GM21786 (cell line): ENCODE data around the gene PLXNB1.

Experiments
- ATAC-seq: cut with Tn5 transposase; IDR thresholded peaks from one replicate; pipeline ENCODE4 v1.9.1; 2021; ENCODE audit not compliant: unreplicated experiment

Gene PLXNB1

GRCh38 chr3:48372862-48373435 is 56.9 kb downstream of the PLXNB1 start:
- no peak for ATAC-seq

GRCh38 chr3:48372377-48372770 is 57.5 kb downstream of the PLXNB1 start:
- no peak for ATAC-seq

- no peak for ATAC-seq
Measured at GRCh38 chr3:48371651-48372376, 58.1 kb downstream of the PLXNB1 start, which contains the start of gene FBXW12. FBXW12 (plus strand) TSS chr3:48372219; CDS start chr3:48372768, 549 bp downstream.

GRCh38 chr3:48370333-48370713 is 59.6 kb downstream of the PLXNB1 start:
- ATAC-seq, result no peak

- ATAC-seq, result no peak
Measured at GRCh38 chr3:48369693-48370332, 60.1 kb downstream of the PLXNB1 start.

- no peak for ATAC-seq
Measured at GRCh38 chr3:48367201-48367600, 62.7 kb downstream of the PLXNB1 start.

- ATAC-seq, result no peak
Measured at GRCh38 chr3:48364840-48365239, 65.0 kb downstream of the PLXNB1 start.

GRCh38 chr3:48361928-48362327 is 68.0 kb downstream of the PLXNB1 start:
- no peak for ATAC-seq

GRCh38 chr3:48356419-48356818 is 73.5 kb downstream of the PLXNB1 start:
- no peak for ATAC-seq

GRCh38 chr3:48353987-48354386 is 75.9 kb downstream of the PLXNB1 start:
- no peak for ATAC-seq
